Prostate gland (tissue), 2 donors: ENCODE results near the gene MRPL49.

Experiments used
- POLR2AphosphoS5 ChIP-seq: sonication (generic); formaldehyde crosslinking; IDR thresholded peaks from one replicate; pipeline ENCODE4 v1.6.1; 2017; ENCODE audit warnings: antibody characterized with exemption
- TF ChIP-seq, protein P1 (sequence below), 4 experiments: fragments of 200-600 bp in 2 of 4; fragments of 450-650 bp in 2 of 4; sonication (generic) in 2 of 4; IDR thresholded peaks; 1 replicate in 3 of 4; 2 replicates in 1 of 4; pipeline ENCODE4 v1.5.1; 2016 to 2019; ENCODE audit warnings: antibody characterized with exemption in 4 of 4, mild to moderate bottlenecking in 2 of 4, moderate library complexity in 2 of 4

DNA sequence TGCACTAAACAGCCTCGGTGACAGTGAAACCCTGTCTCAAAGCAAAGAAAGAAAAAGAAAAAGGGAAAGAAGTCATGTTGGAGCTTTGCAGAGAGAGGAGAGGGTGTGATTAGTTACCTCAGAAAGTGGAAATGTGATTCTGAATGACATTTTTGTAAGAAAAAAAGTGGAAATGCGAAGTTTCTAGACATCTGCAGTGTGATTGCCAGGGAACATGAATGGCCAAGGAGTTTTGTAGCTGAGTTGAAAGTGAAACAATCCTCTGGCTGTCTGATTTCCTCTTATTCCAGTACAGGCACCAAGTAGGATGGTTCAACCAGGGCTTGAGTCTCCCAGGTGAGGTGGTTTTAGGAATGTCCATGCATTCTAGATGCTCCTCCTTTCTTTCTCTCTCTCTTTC, 30.0 kb downstream of the MRPL49 start:
- no peak for TF ChIP-seq POLR2AphosphoS5
- TF ChIP-seq, protein P1, sequence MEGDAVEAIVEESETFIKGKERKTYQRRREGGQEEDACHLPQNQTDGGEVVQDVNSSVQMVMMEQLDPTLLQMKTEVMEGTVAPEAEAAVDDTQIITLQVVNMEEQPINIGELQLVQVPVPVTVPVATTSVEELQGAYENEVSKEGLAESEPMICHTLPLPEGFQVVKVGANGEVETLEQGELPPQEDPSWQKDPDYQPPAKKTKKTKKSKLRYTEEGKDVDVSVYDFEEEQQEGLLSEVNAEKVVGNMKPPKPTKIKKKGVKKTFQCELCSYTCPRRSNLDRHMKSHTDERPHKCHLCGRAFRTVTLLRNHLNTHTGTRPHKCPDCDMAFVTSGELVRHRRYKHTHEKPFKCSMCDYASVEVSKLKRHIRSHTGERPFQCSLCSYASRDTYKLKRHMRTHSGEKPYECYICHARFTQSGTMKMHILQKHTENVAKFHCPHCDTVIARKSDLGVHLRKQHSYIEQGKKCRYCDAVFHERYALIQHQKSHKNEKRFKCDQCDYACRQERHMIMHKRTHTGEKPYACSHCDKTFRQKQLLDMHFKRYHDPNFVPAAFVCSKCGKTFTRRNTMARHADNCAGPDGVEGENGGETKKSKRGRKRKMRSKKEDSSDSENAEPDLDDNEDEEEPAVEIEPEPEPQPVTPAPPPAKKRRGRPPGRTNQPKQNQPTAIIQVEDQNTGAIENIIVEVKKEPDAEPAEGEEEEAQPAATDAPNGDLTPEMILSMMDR (IDR thresholded peaks at IDR 0.05): no peak
